A673 (cell line): ENCODE measurements around the gene APLP2.

ENCODE experiments used
- EZH2 ChIP-seq: fragments of 200-600 bp; sonication (generic); IDR thresholded peaks from 2 replicates; pipeline ENCODE4 v1.6.1; 2017; ENCODE audit warnings: borderline replicate concordance, low read depth, mild to moderate bottlenecking, mixed read lengths, antibody characterized with exemption, low read length; ENCODE audit not compliant: poor library complexity, severe bottlenecking
- TF ChIP-seq, protein P1 (sequence below): fragments of 300-800, 200-600 bp; sonication (generic); conservative IDR thresholded peaks from 2 replicates; pipeline ENCODE4 v1.5.1; 2017; ENCODE audit warnings: low read depth, mild to moderate bottlenecking, antibody characterized with exemption, low read length, moderate library complexity, mixed read lengths

DNA sequence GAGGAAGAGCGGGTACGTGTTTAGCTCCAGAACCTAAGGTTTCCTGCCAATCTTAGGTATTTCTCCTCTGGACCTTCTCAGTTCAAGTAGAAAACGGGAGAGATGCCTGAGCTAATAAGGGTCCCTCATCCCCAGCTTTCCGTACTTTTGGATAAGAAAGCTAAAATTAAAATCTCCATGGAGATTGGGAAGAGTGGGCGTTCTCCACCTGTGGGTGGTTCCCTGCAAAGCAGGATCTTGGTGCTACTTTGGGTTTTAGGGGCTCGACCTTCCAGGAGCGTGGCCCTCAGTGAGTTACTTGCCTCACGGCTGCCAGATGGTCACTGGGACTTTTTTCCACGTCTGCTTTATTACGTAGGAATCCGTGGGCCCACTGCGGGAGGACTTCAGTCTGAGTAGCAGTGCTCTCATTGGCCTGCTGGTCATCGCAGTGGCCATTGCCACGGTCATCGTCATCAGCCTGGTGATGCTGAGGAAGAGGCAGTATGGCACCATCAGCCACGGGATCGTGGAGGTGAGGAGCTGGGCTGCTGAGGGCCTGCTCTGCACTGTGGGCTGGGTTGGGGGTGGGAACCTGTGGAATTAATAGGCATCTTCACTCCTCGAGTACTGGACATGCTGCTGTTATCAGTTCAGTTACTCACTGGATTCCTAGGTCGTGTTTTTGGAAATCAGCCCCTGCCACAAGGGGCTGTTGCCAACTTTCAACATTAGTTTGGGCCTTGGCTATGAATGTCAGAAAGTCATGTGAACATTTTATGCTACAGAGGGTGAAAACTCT is 72.1 kb downstream of the APLP2 start:
- TF ChIP-seq EZH2, result no peak
- TF ChIP-seq, protein P1, sequence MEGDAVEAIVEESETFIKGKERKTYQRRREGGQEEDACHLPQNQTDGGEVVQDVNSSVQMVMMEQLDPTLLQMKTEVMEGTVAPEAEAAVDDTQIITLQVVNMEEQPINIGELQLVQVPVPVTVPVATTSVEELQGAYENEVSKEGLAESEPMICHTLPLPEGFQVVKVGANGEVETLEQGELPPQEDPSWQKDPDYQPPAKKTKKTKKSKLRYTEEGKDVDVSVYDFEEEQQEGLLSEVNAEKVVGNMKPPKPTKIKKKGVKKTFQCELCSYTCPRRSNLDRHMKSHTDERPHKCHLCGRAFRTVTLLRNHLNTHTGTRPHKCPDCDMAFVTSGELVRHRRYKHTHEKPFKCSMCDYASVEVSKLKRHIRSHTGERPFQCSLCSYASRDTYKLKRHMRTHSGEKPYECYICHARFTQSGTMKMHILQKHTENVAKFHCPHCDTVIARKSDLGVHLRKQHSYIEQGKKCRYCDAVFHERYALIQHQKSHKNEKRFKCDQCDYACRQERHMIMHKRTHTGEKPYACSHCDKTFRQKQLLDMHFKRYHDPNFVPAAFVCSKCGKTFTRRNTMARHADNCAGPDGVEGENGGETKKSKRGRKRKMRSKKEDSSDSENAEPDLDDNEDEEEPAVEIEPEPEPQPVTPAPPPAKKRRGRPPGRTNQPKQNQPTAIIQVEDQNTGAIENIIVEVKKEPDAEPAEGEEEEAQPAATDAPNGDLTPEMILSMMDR, result no peak
